HepG2 (cell line): ENCODE data around the gene RHCE. TPM values are rescaled to one million over a fixed set of nuclear protein-coding genes. Genes with fewer than 3 reads are reported as not detected.

ENCODE experiments used
- ATAC-seq: fragments of 200-7000 bp; cut with Tn5 transposase; 3 replicates; pipeline ENCODE4 v1.9.1; 2020; ENCODE audit warnings: mild to moderate bottlenecking, moderate library complexity
- BruUV-seq: library from RNA; stranded (reverse); fragments of 400-500 nt; replicated peaks from 2 replicates; lab custom pipeline; 2021; lab: Mats Ljungman, UMichigan
- CTCF ChIA-PET: fragments of 300-600 bp; formaldehyde crosslinking; extraction: SDS; loops from one replicate; lab custom pipeline; 2021; ENCODE audit warnings: low total read pairs, inconsistent platforms, low intra/inter-chr PET ratio; lab: Yijun Ruan, JAX
- POLR2A ChIA-PET: fragments of 350-600 bp; sonication (Branson Sonifier 250); formaldehyde crosslinking; loops from one replicate; lab custom pipeline; 2020; ENCODE audit warnings: antibody characterized with exemption, inconsistent platforms; lab: Yijun Ruan, JAX
- DNase-seq: peaks from one replicate; pipeline ENCODE4 v3.0.0-alpha.2; 2015; ENCODE audit warnings: low spot score
- FAIRE-seq: peaks from 3 replicates; lab custom pipeline; 2011; peaks lifted over from hg19 to GRCh38; lab: Jason Lieb, UNC
- H2AFZ ChIP-seq: one replicate; pipeline ENCODE4 v1.6.1; 2011; ENCODE audit warnings: low read length, inconsistent platforms
- H3K27ac ChIP-seq: fragments of 300-600 bp; 3 replicates; pipeline ENCODE4 v1.8.0; 2011; ENCODE audit warnings: mixed run types, mild to moderate bottlenecking, mixed read lengths, low read length, inconsistent platforms; ENCODE audit not compliant: insufficient read depth; ENCODE audit errors: extremely low read length
- H3K27me3 ChIP-seq, 2 experiments: fragments of 200-600 bp in 1 of 2; 2 replicates in 1 of 2; 3 replicates in 1 of 2; pipeline versions ENCODE4 v1.6.0 to v1.8.0; 2011; ENCODE audit warnings: low read length in 2 of 2, mild to moderate bottlenecking in 2 of 2, moderate library complexity in 2 of 2, inconsistent platforms in 1 of 2; ENCODE audit not compliant: insufficient read depth in 2 of 2, control insufficient read depth in 1 of 2
- H3K36me3 ChIP-seq, 2 experiments: fragments of 200-600 bp in 1 of 2; replicated peaks in 1 of 2; 2 replicates in 1 of 2; 3 replicates in 1 of 2; pipeline versions ENCODE4 v1.5.1 to v1.8.0; 2011; ENCODE audit warnings: low read length in 2 of 2, inconsistent platforms in 1 of 2; ENCODE audit not compliant: insufficient read depth in 2 of 2, control insufficient read depth in 1 of 2
- H3K4me1 ChIP-seq: 2 replicates; pipeline ENCODE4 v1.5.1; 2012; ENCODE audit warnings: low read length, inconsistent platforms; ENCODE audit not compliant: insufficient read depth
- H3K4me2 ChIP-seq: 2 replicates; pipeline ENCODE4 v1.6.0; 2011; ENCODE audit warnings: low read depth, low read length, inconsistent platforms
- H3K4me3 ChIP-seq, 3 experiments: fragments of 200-600 bp in 1 of 3; sonication (generic), shearing (Covaris generic) in 1 of 3; replicated peaks in 1 of 3; 2 replicates each; pipeline ENCODE4 v1.5.1; 2011 to 2016; ENCODE audit warnings: low read length in 3 of 3, inconsistent platforms in 2 of 3, low read depth in 2 of 3, mild to moderate bottlenecking in 2 of 3, control low read depth in 1 of 3, mixed read lengths in 1 of 3; ENCODE audit not compliant: insufficient read depth in 1 of 3
- H3K79me2 ChIP-seq: one replicate; pipeline ENCODE4 v1.6.1; 2011; ENCODE audit warnings: low read length, inconsistent platforms; ENCODE audit not compliant: insufficient read depth
- H3K9ac ChIP-seq: 2 replicates; pipeline ENCODE4 v1.6.0; 2011; ENCODE audit warnings: mild to moderate bottlenecking, low read depth, low read length, inconsistent platforms; ENCODE audit not compliant: insufficient read depth
- H3K9me3 ChIP-seq: 2 replicates; pipeline ENCODE4 v1.5.1; 2012; ENCODE audit warnings: mild to moderate bottlenecking, low read length
- H4K20me1 ChIP-seq: 2 replicates; pipeline ENCODE4 v1.6.0; 2011; ENCODE audit warnings: inconsistent platforms, mild to moderate bottlenecking, low read length, moderate library complexity; ENCODE audit not compliant: insufficient read depth
- NKX3-1 ChIP-seq: sonication (generic); formaldehyde crosslinking; IDR thresholded peaks from 2 replicates; pipeline ENCODE4 v1.5.0; 2020; ENCODE audit warnings: missing genetic modification reagents
- XBP1 ChIP-seq: sonication (generic); formaldehyde crosslinking; IDR thresholded peaks from 2 replicates; pipeline ENCODE4 v1.5.0; 2020; ENCODE audit warnings: missing genetic modification reagents
- ZFAT ChIP-seq: sonication (generic); formaldehyde crosslinking; conservative IDR thresholded peaks from 2 replicates; pipeline ENCODE4 v1.8.1; 2023; ENCODE audit warnings: missing genetic modification reagents, inconsistent platforms
- ZFP62 ChIP-seq: sonication (generic); formaldehyde crosslinking; IDR thresholded peaks from 2 replicates; pipeline ENCODE4 v1.4.0; 2020; ENCODE audit warnings: missing genetic modification reagents
- ZNF124 ChIP-seq: sonication (generic); formaldehyde crosslinking; IDR thresholded peaks from 2 replicates; pipeline ENCODE4 v1.4.0; 2020; ENCODE audit warnings: missing genetic modification reagents
- ZNF136 ChIP-seq: sonication (generic); formaldehyde crosslinking; IDR thresholded peaks from 2 replicates; pipeline ENCODE4 v1.8.1; 2022; ENCODE audit warnings: low read depth, mild to moderate bottlenecking, moderate library complexity, missing genetic modification reagents
- ZNF451 ChIP-seq: sonication (generic); formaldehyde crosslinking; IDR thresholded peaks from 2 replicates; pipeline ENCODE4 v1.5.0; 2020; ENCODE audit warnings: mild to moderate bottlenecking, missing genetic modification reagents
- WGBS: methylation state at CpG from one replicate; pipeline ENCODE4 v1.1.6; 2017; ENCODE audit warnings: low lambda C conversion rate; 5-methylcytosine and 5-hydroxymethylcytosine counted together
- in situ Hi-C: cut with HindIII; loops from 2 replicates; pipeline ENCODE4 v1.10.0; 2017; ENCODE audit warnings: low pct_unique_long_range_greater_than_20kb; ENCODE audit not compliant: extremely low pct_ligation_motif_present
- intact Hi-C: fragments of 100-400 bp; cut with micrococcal nuclease; formaldehyde crosslinking; loops from one replicate; pipeline ENCODE4 v1.10.0; 2022; ENCODE audit not compliant: unreplicated experiment
- polyA plus RNA-seq, 8 experiments: library from polyadenylated mRNA; depleted of rRNA in 3 of 8; stranded (reverse) in 7 of 8; unstranded in 1 of 8; fragments of >200 nt; fragmentation: Illumina TruSeq in 4 of 8; extraction: Trizol in 4 of 8; gene quantifications; 2 replicates each; pipeline versions ENCODE4 v1.2.1 to v1.2.3, GENCODE V29; 2011 to 2016; ENCODE audit warnings: low read depth in 4 of 8, missing spikeins in 1 of 8, mixed read lengths in 1 of 8; ENCODE audit not compliant: insufficient read depth in 1 of 8
- total RNA-seq, 5 experiments: library from RNA; depleted of rRNA; stranded (reverse); fragments of >200 nt; fragmentation: Illumina TruSeq; extraction: Trizol; gene quantifications; 2 replicates each; pipeline ENCODE4 v1.2.3, GENCODE V29; 2016; ENCODE audit warnings: low read depth in 1 of 5
- TF ChIP-seq, protein P1 (sequence below): sonication (generic); formaldehyde crosslinking; IDR thresholded peaks from 2 replicates; pipeline ENCODE4 v1.4.0; 2020; ENCODE audit warnings: missing genetic modification reagents, borderline replicate concordance
- TF ChIP-seq, protein P2 (sequence below): sonication (generic); formaldehyde crosslinking; IDR thresholded peaks from 2 replicates; pipeline ENCODE4 v1.4.0; 2020; ENCODE audit warnings: missing genetic modification reagents
- TF ChIP-seq, protein P3 (sequence below): sonication (generic); formaldehyde crosslinking; IDR thresholded peaks from 2 replicates; pipeline ENCODE4 v1.5.1; 2020; ENCODE audit warnings: mild to moderate bottlenecking, missing genetic modification reagents, moderate library complexity
- TF ChIP-seq, protein P4 (sequence below): sonication (generic); formaldehyde crosslinking; IDR thresholded peaks from 2 replicates; pipeline ENCODE4 v1.4.0; 2020; ENCODE audit warnings: missing genetic modification reagents
- TF ChIP-seq, protein P5 (sequence below): sonication (generic); formaldehyde crosslinking; IDR thresholded peaks from 2 replicates; pipeline ENCODE4 v1.4.0; 2020; ENCODE audit warnings: missing genetic modification reagents

The RHCE gene
- total and polyA plus RNA-seq, 2 of the 13 experiments (the other 11 are each of a cell fraction or from before 2014, with no cell fraction given), result 0.30 TPM; not detected in 1

DNA sequence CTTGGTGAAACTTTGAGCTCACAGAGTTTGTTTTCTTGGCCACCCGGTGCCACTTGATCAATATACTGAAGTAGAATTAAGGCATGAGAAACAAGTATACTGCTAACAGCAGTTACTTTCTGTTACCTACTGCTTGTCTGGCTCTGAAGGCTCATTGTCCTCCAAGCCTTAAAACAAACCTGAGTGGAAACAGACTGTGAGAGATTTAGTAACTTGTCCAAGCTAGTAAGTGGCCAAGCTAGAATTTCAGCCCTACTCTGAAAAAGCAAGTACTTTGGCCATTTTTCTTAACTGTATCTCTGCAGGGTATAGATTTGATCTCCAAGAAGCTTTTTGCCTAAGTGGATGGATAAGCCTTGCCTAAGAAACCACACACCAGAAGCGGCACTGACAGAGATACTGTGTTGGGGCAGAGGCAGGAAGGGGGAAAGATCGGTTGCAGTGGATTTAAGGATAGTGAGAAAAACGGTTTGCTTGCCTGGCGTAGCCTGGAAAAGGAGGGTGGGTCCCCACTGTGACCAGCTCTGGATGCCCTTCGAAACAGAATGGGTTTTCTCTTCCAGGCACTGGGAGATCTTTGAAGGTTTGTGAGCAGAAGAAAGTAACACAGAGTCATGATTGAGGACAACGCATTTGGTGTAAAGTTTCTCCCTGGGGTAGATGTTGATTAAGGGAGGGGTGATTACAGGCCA, 8.0 kb upstream of the RHCE start:
- H3K9me3 ChIP-seq, result no peaks in the 10 kb centered on the region
- intact Hi-C loops, result no loop called here
- no peak overlapping the region for H3K27ac ChIP-seq
- no peaks in the 10 kb centered on the region for H3K36me3 ChIP-seq
- H4K20me1 ChIP-seq, result peaks cover 16% of the 10 kb centered on the region; the same call in 1 of the 2 replicates
- ChIA-PET POLR2A (no interaction called here), CTCF (no interaction called here)
- H3K4me1 ChIP-seq, result peaks cover 46% of the 10 kb centered on the region
- H3K27me3 ChIP-seq, result no peaks in the 10 kb centered on the region; a peak in 2 of 5 replicates
- 69% methylated on average over 7 of the region's 7 CpGs for WGBS
- BruUV-seq, result no TSS peak
- DNase-seq, result no peak
- H3K4me2 ChIP-seq, result 0 out of 2 replicates have a peak overlapping the region, but pooled peaks have one; percentile 8
- TF ChIP-seq, protein P1, sequence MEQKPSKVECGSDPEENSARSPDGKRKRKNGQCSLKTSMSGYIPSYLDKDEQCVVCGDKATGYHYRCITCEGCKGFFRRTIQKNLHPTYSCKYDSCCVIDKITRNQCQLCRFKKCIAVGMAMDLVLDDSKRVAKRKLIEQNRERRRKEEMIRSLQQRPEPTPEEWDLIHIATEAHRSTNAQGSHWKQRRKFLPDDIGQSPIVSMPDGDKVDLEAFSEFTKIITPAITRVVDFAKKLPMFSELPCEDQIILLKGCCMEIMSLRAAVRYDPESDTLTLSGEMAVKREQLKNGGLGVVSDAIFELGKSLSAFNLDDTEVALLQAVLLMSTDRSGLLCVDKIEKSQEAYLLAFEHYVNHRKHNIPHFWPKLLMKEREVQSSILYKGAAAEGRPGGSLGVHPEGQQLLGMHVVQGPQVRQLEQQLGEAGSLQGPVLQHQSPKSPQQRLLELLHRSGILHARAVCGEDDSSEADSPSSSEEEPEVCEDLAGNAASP (CRISPR knock-in tag), result no peak
- TF ChIP-seq NKX3-1, result no peak
- TF ChIP-seq, protein P2, sequence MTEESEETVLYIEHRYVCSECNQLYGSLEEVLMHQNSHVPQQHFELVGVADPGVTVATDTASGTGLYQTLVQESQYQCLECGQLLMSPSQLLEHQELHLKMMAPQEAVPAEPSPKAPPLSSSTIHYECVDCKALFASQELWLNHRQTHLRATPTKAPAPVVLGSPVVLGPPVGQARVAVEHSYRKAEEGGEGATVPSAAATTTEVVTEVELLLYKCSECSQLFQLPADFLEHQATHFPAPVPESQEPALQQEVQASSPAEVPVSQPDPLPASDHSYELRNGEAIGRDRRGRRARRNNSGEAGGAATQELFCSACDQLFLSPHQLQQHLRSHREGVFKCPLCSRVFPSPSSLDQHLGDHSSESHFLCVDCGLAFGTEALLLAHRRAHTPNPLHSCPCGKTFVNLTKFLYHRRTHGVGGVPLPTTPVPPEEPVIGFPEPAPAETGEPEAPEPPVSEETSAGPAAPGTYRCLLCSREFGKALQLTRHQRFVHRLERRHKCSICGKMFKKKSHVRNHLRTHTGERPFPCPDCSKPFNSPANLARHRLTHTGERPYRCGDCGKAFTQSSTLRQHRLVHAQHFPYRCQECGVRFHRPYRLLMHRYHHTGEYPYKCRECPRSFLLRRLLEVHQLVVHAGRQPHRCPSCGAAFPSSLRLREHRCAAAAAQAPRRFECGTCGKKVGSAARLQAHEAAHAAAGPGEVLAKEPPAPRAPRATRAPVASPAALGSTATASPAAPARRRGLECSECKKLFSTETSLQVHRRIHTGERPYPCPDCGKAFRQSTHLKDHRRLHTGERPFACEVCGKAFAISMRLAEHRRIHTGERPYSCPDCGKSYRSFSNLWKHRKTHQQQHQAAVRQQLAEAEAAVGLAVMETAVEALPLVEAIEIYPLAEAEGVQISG (CRISPR knock-in tag), result no peak
- no peak for TF ChIP-seq ZNF136 (CRISPR knock-in tag)
- TF ChIP-seq, protein P3, sequence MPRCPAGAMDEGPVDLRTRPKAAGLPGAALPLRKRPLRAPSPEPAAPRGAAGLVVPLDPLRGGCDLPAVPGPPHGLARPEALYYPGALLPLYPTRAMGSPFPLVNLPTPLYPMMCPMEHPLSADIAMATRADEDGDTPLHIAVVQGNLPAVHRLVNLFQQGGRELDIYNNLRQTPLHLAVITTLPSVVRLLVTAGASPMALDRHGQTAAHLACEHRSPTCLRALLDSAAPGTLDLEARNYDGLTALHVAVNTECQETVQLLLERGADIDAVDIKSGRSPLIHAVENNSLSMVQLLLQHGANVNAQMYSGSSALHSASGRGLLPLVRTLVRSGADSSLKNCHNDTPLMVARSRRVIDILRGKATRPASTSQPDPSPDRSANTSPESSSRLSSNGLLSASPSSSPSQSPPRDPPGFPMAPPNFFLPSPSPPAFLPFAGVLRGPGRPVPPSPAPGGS (CRISPR knock-in tag), result no peak
- TF ChIP-seq XBP1 (CRISPR knock-in tag), result no peak
- no peak for TF ChIP-seq ZFP62 (CRISPR knock-in tag)
- TF ChIP-seq ZNF451 (CRISPR knock-in tag), result no peak
- TF ChIP-seq, protein P4, sequence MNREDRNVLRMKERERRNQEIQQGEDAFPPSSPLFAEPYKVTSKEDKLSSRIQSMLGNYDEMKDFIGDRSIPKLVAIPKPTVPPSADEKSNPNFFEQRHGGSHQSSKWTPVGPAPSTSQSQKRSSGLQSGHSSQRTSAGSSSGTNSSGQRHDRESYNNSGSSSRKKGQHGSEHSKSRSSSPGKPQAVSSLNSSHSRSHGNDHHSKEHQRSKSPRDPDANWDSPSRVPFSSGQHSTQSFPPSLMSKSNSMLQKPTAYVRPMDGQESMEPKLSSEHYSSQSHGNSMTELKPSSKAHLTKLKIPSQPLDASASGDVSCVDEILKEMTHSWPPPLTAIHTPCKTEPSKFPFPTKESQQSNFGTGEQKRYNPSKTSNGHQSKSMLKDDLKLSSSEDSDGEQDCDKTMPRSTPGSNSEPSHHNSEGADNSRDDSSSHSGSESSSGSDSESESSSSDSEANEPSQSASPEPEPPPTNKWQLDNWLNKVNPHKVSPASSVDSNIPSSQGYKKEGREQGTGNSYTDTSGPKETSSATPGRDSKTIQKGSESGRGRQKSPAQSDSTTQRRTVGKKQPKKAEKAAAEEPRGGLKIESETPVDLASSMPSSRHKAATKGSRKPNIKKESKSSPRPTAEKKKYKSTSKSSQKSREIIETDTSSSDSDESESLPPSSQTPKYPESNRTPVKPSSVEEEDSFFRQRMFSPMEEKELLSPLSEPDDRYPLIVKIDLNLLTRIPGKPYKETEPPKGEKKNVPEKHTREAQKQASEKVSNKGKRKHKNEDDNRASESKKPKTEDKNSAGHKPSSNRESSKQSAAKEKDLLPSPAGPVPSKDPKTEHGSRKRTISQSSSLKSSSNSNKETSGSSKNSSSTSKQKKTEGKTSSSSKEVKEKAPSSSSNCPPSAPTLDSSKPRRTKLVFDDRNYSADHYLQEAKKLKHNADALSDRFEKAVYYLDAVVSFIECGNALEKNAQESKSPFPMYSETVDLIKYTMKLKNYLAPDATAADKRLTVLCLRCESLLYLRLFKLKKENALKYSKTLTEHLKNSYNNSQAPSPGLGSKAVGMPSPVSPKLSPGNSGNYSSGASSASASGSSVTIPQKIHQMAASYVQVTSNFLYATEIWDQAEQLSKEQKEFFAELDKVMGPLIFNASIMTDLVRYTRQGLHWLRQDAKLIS (CRISPR knock-in tag), result no peak
- TF ChIP-seq ZNF124, result no peak
- TF ChIP-seq, protein P5, sequence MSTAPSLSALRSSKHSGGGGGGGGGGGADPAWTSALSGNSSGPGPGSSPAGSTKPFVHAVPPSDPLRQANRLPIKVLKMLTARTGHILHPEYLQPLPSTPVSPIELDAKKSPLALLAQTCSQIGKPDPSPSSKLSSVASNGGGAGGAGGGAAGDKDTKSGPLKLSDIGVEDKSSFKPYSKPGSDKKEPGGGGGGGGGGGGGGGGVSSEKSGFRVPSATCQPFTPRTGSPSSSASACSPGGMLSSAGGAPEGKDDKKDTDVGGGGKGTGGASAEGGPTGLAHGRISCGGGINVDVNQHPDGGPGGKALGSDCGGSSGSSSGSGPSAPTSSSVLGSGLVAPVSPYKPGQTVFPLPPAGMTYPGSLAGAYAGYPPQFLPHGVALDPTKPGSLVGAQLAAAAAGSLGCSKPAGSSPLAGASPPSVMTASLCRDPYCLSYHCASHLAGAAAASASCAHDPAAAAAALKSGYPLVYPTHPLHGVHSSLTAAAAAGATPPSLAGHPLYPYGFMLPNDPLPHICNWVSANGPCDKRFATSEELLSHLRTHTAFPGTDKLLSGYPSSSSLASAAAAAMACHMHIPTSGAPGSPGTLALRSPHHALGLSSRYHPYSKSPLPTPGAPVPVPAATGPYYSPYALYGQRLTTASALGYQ (CRISPR knock-in tag), result no peak
- TF ChIP-seq ZFAT (CRISPR knock-in tag), result no peak
- FAIRE-seq, result no peak
- in situ Hi-C loops, result no loop called here
- H2AFZ ChIP-seq, result no peak overlapping the region
- H3K79me2 ChIP-seq, result peaks cover 22% of the 10 kb centered on the region
- no peak for ATAC-seq
- no peak overlapping the region for H3K9ac ChIP-seq
- H3K4me3 ChIP-seq, result no peak overlapping the region
